ENCODE measurements around the gene KASH5.

Gene KASH5

DNA sequence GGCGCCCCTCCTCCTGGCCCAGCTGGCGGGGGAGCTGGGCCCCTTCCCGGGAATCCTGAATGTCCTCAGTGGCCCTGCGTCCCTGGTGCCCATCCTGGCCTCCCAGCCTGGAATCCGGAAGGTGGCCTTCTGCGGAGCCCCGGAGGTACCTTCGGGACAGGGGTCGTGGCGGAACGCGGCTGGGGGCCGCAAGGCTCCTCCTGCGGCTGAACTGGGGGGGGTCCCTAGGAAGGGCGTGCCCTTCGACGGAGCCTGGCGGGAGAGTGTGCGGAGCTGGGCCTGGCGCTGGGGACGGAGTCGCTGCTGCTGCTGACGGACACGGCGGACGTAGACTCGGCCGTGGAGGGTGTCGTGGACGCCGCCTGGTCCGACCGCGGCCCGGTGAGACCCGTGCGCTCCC, 73.6 kb downstream of the KASH5 start:
- DNase-seq, result no peak

DNA sequence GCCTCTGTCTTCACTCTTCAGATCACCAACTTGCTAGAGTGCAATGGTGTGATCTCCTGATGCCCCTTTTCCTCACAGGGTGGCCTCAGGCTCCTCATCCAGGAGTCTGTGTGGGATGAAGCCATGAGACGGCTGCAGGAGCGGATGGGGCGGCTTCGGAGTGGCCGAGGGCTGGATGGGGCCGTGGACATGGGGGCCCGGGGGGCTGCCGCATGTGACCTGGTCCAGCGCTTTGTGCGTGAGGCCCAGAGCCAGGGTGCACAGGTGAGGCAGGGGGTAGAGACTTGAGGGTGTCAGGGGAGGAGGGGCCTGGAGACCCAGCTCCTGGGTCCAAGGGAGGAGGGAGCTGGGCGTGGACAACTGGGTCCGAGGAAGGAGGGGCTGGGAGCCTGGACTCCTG, 74.4 kb downstream of the KASH5 start:
- no peak for DNase-seq

GRCh38 chr19:49463960-49464740, 76.1 kb downstream of the KASH5 start:
- DNase-seq, result no peak

- DNase-seq, result no peak
These were observed 77.3 kb downstream of the KASH5 start for GRCh38 chr19:49465371-49465770.
